Activated T-helper 1 cell treated with anti-CD3 and anti-CD28 coated beads, Interleukin-2, amount 50 U/mL, for 16 hours (primary cell): ENCODE measurements around the gene SMCO4.
"Not testable (repeated sequence)": the region's sequence is repeated elsewhere in the genome, so short reads cannot be mapped to it uniquely, and the experiment has no call there.

ENCODE experiments used
- DNase-seq, 2 donors: peaks; one replicate each; pipeline ENCODE4 v3.0.0-alpha.2; 2020; ENCODE audit warnings: low read depth in 1 of 2, low spot score in 1 of 2

SMCO4 gene

DNA sequence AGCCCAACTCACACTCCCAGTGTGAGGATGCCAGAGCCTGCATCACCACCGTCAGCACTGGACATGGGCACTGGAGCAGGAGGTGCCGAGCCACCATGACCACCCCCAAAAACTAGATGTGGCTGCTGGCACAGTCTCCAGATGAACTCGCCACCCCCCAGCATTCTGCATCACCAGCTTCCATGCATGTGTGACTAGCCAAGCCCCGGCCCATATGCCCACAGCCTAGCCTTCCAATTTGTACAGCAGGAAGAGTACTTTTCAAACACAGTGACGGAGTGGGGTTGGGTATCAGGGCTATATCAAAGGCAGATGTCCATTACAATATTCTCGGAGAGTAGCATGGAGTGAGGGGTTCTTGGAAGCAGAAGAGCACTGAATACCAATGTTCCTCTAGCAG is 62.9 kb downstream of the SMCO4 start:
- DNase-seq = no peak

DNA sequence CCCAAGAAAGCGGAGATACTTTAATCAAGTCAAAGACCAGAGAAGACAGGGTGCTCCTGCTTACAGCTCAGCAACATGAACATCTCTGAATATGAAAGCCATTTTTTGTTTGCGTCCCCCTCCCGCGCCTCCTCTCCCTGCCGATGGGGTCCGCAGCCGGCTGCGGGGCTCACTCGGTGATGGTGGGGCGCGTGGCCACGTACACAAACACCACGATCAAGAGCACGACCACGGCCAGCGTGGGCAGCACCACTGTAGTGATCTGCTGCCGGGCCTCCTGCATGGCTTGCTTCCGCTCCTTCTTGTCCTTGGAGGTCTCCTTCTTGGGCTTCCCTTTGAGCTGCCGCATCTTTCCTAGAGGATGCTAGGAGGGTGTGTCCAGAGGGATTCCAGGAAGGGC is 64.3 kb downstream of the SMCO4 start:
- DNase-seq = no peak

DNA sequence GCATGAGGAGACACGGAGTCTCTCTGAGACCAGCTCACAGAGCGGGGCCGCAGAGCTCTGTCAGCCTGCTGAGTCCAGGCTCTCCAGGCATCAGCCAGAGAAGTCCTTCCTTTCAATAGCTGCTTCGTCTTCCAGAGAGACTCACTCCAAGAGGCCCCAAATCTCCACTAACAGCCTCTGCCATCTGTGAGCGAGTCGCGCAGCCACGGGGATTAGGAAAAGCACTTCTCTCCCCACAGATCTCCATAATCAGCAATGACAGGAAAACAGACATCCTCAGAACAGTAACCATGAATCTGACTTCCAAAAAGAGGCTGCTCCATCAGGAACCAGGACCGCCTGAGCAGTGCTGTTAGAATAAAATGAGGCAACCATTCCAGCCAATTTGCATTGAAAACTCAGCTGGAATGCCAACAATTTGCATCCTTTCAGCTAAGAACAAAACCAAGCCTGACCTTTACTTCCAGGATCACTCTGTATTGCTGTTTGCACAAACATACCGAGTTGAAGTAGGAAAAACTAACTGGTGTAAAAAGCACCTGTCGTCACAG is 65.4 kb downstream of the SMCO4 start:
- no peak for DNase-seq

- no peak for DNase-seq
These were observed 66.4 kb downstream of the SMCO4 start for GRCh38 chr11:93476796-93477195.

DNA sequence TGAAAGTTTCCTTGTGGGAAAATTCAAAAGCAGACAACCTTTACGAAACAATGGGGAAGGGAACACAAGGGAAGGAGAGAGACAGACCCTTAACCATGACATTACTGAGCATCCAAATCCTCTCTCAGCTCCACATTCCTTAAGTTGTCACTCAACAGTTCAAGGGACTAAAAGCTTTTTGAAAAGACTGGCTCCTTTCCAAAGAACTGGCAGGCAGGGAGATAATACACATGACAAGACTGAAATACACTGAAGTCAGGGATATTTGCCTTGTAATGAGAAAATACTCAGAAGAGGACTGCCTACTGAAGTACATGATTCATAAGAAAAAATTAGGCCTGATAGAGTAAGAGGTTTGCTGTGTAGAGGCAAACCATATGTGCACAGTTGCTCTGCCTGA is 69.1 kb downstream of the SMCO4 start:
- DNase-seq = no peak

- no peak for DNase-seq
These were observed 74.9 kb downstream of the SMCO4 start for GRCh38 chr11:93468290-93468689.

GRCh38 chr11:93467054-93467453 is 76.1 kb downstream of the SMCO4 start:
- DNase-seq = no peak

DNA sequence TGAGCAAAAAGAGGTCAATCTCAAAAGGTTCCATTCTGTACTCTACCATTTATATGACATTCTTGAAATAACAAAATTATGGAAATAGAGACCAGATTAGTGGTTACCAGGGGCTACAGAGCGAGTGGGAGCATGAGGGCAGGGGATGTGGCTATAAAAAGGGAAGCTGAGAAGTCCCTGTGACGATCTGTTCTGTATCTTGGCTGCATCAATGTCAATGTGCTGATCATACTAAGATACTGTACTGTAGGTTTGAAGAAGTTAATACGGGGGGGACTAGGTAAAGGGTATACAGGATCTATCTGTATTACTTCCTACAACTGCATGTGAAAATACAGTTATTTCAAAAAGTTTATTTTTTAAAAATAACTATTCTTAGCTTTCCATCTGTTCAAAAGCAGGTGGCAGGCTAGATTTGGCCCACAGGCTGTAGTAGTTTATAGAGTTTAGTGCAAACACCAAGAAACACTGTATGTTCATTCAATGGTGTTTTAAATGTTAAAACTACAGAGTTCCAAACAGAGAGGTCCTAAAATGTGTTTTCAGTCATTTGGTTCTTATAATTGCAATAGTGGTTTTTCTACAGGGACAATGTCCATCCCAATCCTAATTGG is 78.2 kb downstream of the SMCO4 start:
- no peak for DNase-seq

DNA sequence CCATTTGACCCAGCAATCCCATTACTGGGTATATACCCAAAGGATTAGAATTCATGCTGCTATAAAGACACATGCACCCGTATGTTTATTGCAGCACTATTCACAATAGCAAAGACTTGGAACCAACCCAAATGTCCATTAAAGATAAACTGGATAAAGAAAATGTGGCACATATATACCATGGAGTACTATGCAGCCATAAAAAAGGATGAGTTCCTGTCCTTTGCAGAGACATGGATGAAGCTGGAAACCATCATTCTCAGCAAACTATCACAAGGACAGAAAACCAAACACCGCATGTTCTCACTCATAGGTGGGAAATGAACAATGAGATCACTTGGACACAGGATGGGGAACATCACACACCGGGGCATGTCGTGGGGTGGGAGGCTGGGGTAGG is 79.5 kb downstream of the SMCO4 start:
- not testable (repeated sequence) for DNase-seq

DNA sequence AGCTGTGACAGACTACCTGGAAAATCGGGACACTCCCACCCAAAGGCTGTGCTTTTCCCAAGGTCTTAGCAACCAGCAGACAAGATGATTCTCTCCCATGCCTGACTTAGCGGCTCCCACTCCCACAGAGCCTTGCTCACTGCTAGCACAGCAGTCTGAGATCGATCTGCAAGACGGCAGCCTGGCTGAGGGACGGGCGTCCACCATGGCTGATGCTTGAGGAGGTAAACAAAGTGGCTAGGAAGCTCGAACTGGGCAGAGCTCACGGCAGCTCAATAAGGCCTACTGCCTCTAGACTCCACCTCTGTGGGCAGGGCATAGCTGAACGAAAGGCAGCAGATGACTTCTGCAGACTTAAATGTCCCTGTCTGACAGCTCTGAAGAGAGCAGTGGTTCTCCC is 84.9 kb downstream of the SMCO4 start:
- no peak for DNase-seq

- DNase-seq = no peak
These were observed 98.5 kb downstream of the SMCO4 start for GRCh38 chr11:93444617-93445073.

DNA sequence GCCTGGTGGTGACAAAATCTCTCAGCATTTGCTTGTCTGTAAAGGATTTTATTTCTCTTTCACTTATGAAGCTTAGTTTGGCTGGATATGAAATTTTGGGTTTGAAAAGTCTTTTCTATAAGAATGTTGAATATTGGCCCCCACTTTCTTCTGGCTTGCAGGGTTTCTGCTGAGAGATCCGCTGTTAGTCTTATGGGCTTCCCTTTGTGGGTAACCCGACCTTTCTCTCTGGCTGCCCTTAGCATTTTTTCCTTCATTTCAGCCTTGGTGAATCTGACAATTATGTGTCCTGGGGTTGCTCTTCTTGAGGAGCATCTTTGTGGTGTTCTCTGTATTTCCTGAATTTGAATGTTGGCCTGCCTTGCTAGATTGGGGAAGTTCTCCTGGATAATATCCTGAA is 100.0 kb downstream of the SMCO4 start:
- DNase-seq = not testable (repeated sequence)

DNA sequence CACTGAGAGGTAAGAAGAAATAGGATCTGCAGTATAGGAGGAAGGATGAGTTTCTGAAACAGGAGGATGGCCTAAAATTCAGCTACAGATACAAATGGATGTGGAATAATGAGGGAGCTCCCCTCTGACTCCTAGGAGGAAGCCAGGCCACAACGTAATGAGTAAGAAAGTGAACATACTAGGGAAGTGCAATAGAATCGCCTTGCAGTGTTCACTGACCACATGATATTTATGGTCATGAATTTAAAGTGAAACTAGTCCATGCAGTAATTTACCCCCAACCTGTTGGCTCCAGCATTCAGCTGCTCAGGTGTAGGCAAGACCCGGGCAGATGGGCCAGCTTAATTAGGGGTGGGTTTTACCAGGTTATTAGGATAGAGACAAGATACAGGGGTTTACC is 110.9 kb downstream of the SMCO4 start:
- DNase-seq = no peak
